ENCODE results near the gene PLEKHM3. TPM values are rescaled to one million over a fixed set of nuclear protein-coding genes. Genes with fewer than 3 reads are reported as not detected.

PLEKHM3 gene
- total and polyA plus RNA-seq, 2 of the 13 experiments (the other 11 are each of a cell fraction or from before 2014, with no cell fraction given) = 4.5 to 4.7 TPM

- TF ChIP-seq ETS1 (CRISPR knock-in tag; IDR thresholded peaks at IDR 0.05) (no peak), HOMEZ (CRISPR knock-in tag; IDR thresholded peaks at IDR 0.05; ENCODE audit: low read depth) (peak; percentile 95), ZFP41 (CRISPR knock-in tag; IDR thresholded peaks at IDR 0.05; ENCODE audit: borderline replicate concordance) (no peak), TBL1XR1 (IDR thresholded peaks at IDR 0.05; ENCODE audit: borderline replicate concordance, low read length, partially characterized antibody) (no peak), ZNF558 (CRISPR knock-in tag; IDR thresholded peaks at IDR 0.05; ENCODE audit: borderline replicate concordance) (no peak), ZNF670 (CRISPR knock-in tag; IDR thresholded peaks at IDR 0.05; ENCODE audit: borderline replicate concordance) (no peak), PRDM10 (CRISPR knock-in tag; IDR thresholded peaks at IDR 0.05; ENCODE audit: low read depth) (no peak), NR2F2 (IDR thresholded peaks at IDR 0.05; ENCODE audit: borderline replicate concordance, low read depth) (no peak), BCL3 (CRISPR knock-in tag; IDR thresholded peaks at IDR 0.05) (no peak), ZNF572 (CRISPR knock-in tag; IDR thresholded peaks at IDR 0.05) (no peak), CERS6 (CRISPR knock-in tag; IDR thresholded peaks at IDR 0.05) (no peak), CAMTA2 (CRISPR knock-in tag; IDR thresholded peaks at IDR 0.05; ENCODE audit: borderline replicate concordance) (no peak), JUNB (CRISPR knock-in tag; IDR thresholded peaks at IDR 0.05; ENCODE audit: borderline replicate concordance) (no peak), ZBTB46 (CRISPR knock-in tag; IDR thresholded peaks at IDR 0.05; ENCODE audit: borderline replicate concordance) (no peak), FOXC1 (CRISPR knock-in tag; IDR thresholded peaks at IDR 0.05; ENCODE audit: borderline replicate concordance) (no peak)
Measured at GRCh38 chr2:207815254-207815653, 210.1 kb downstream of the PLEKHM3 start (continued).

Data from HepG2 (cell line).